H9 (cell line): ENCODE data around the gene TMEM52B. TPM values are rescaled to one million over a fixed set of nuclear protein-coding genes. Genes with fewer than 3 reads are reported as not detected.

ENCODE experiments used
- DNase-seq: peaks from one replicate; pipeline ENCODE4 v3.0.0-alpha.2; 2017
- H2AFZ ChIP-seq: one replicate; pipeline ENCODE4 v1.6.1; 2013; ENCODE audit warnings: mild to moderate bottlenecking, low read length, control low read depth, moderate library complexity
- H2AK5ac ChIP-seq: 2 replicates; pipeline ENCODE4 v1.6.1; 2013; ENCODE audit warnings: low read length, control low read depth, mixed read lengths; ENCODE audit not compliant: insufficient read length
- H2BK120ac ChIP-seq: one replicate; pipeline ENCODE4 v1.6.1; 2013; ENCODE audit warnings: low read depth, mild to moderate bottlenecking, low read length, control low read depth, inconsistent platforms; ENCODE audit not compliant: poor library complexity, severe bottlenecking
- H2BK12ac ChIP-seq: 2 replicates; pipeline ENCODE4 v1.6.1; 2013; ENCODE audit warnings: low read length, control low read depth, mixed read lengths, low read depth; ENCODE audit not compliant: insufficient read length
- H2BK15ac ChIP-seq: 2 replicates; pipeline ENCODE4 v1.6.1; 2013; ENCODE audit warnings: low read depth, low read length, control low read depth
- H2BK20ac ChIP-seq: one replicate; pipeline ENCODE4 v1.6.1; 2013; ENCODE audit warnings: low read depth, mild to moderate bottlenecking, low read length, control low read depth, inconsistent platforms; ENCODE audit not compliant: poor library complexity, severe bottlenecking
- H2BK5ac ChIP-seq: 2 replicates; pipeline ENCODE4 v1.6.1; 2013; ENCODE audit warnings: low read length, control low read depth, mixed read lengths; ENCODE audit not compliant: insufficient read length
- H3K14ac ChIP-seq: 2 replicates; pipeline ENCODE4 v1.6.1; 2013; ENCODE audit warnings: low read length, control low read depth; ENCODE audit not compliant: insufficient read depth
- H3K18ac ChIP-seq: 2 replicates; pipeline ENCODE4 v1.6.1; 2013; ENCODE audit warnings: low read depth, mild to moderate bottlenecking, mixed read lengths, low read length, control low read depth; ENCODE audit not compliant: insufficient read length
- H3K23ac ChIP-seq: 2 replicates; pipeline ENCODE4 v1.6.1; 2013; ENCODE audit warnings: low read length, control low read depth, mixed read lengths, low read depth; ENCODE audit not compliant: insufficient read length
- H3K23me2 ChIP-seq: 2 replicates; pipeline ENCODE4 v1.6.1; 2013; ENCODE audit warnings: low read depth, mild to moderate bottlenecking, mixed read lengths, low read length, control low read depth; ENCODE audit not compliant: insufficient read length, poor library complexity, severe bottlenecking
- H3K27ac ChIP-seq: 2 replicates; pipeline ENCODE4 v1.5.1; 2013; ENCODE audit warnings: low read length, control low read depth, mixed read lengths, low read depth; ENCODE audit not compliant: insufficient read length
- H3K27me3 ChIP-seq: 2 replicates; pipeline ENCODE4 v1.6.1; 2013; ENCODE audit warnings: low read length, control low read depth, inconsistent platforms; ENCODE audit not compliant: insufficient read depth
- H3K4ac ChIP-seq: 2 replicates; pipeline ENCODE4 v1.6.1; 2013; ENCODE audit warnings: low read depth, mild to moderate bottlenecking, control low read depth, inconsistent platforms, low read length, moderate library complexity
- H3K4me1 ChIP-seq: 2 replicates; pipeline ENCODE4 v1.6.1; 2013; ENCODE audit warnings: low read length, control low read depth, inconsistent platforms; ENCODE audit not compliant: insufficient read depth
- H3K4me2 ChIP-seq: 2 replicates; pipeline ENCODE4 v1.6.1; 2013; ENCODE audit warnings: low read length, control low read depth, mixed read lengths; ENCODE audit not compliant: insufficient read length, insufficient read depth
- H3K56ac ChIP-seq: 2 replicates; pipeline ENCODE4 v1.6.1; 2013; ENCODE audit warnings: low read depth, mild to moderate bottlenecking, mixed read lengths, low read length, control low read depth; ENCODE audit not compliant: insufficient read length
- H3K79me1 ChIP-seq: 2 replicates; pipeline ENCODE4 v1.6.1; 2013; ENCODE audit warnings: low read depth, mild to moderate bottlenecking, moderate library complexity, low read length, control low read depth, inconsistent platforms; ENCODE audit not compliant: insufficient read depth, poor library complexity, severe bottlenecking
- H3K79me2 ChIP-seq: 2 replicates; pipeline ENCODE4 v1.6.1; 2013; ENCODE audit warnings: low read length, control low read depth, inconsistent platforms; ENCODE audit not compliant: insufficient read depth
- H3K9ac ChIP-seq: 2 replicates; pipeline ENCODE4 v1.6.1; 2013; ENCODE audit warnings: low read length, control low read depth, mixed read lengths; ENCODE audit not compliant: insufficient read length; ENCODE audit errors: extremely low read depth
- H3K9me3 ChIP-seq: one replicate; pipeline ENCODE4 v1.6.1; 2013; ENCODE audit warnings: low read depth, low read length, inconsistent platforms; ENCODE audit not compliant: control insufficient read depth
- H3T11ph ChIP-seq: one replicate; pipeline ENCODE4 v1.6.1; 2013; ENCODE audit warnings: mild to moderate bottlenecking, low read length, control low read depth, inconsistent platforms
- H4K20me1 ChIP-seq: one replicate; pipeline ENCODE4 v1.6.1; 2013; ENCODE audit not compliant: control insufficient read depth, insufficient read length, insufficient read depth
- H4K5ac ChIP-seq: 2 replicates; pipeline ENCODE4 v1.6.1; 2013; ENCODE audit warnings: low read depth, mild to moderate bottlenecking, mixed read lengths, low read length, control low read depth; ENCODE audit not compliant: insufficient read length
- H4K8ac ChIP-seq: replicated peaks from 2 replicates; pipeline ENCODE4 v1.6.1; 2013; ENCODE audit warnings: low read length, control low read depth, mixed read lengths, low read depth; ENCODE audit not compliant: insufficient read length
- H4K91ac ChIP-seq: 2 replicates; pipeline ENCODE4 v1.6.1; 2013; ENCODE audit warnings: low read depth, mild to moderate bottlenecking, moderate library complexity, mixed read lengths, low read length, control low read depth; ENCODE audit not compliant: insufficient read length
- H3K27ac Mint-ChIP-seq, 3 experiments: 2 replicates in 2 of 3; 3 replicates in 1 of 3; pipeline ENCODE4 v1.8.0; 2020 to 2021; ENCODE audit warnings: mixed read lengths in 3 of 3, mild to moderate bottlenecking in 1 of 3, moderate library complexity in 1 of 3
- H3K27me3 Mint-ChIP-seq: 2 replicates; pipeline ENCODE4 v1.8.0; 2021; ENCODE audit warnings: low read depth, mild to moderate bottlenecking, moderate library complexity, mixed read lengths
- H3K36me3 Mint-ChIP-seq, 3 experiments: 2 replicates in 2 of 3; 3 replicates in 1 of 3; pipeline ENCODE4 v1.8.0; 2020 to 2021; ENCODE audit warnings: low read depth in 3 of 3, mixed read lengths in 3 of 3; ENCODE audit not compliant: insufficient read depth in 1 of 3
- H3K4me1 Mint-ChIP-seq, 2 experiments: 2 replicates each; pipeline ENCODE4 v1.8.0; 2020; ENCODE audit warnings: mixed read lengths in 2 of 2
- H3K4me3 Mint-ChIP-seq, 2 experiments: 2 replicates in 1 of 2; 3 replicates in 1 of 2; pipeline ENCODE4 v1.8.0; 2020 to 2021; ENCODE audit warnings: mild to moderate bottlenecking in 2 of 2, mixed read lengths in 2 of 2, moderate library complexity in 1 of 2
- H3K9me3 Mint-ChIP-seq, 2 experiments: 2 replicates in 1 of 2; 3 replicates in 1 of 2; pipeline ENCODE4 v1.8.0; 2020; ENCODE audit warnings: mild to moderate bottlenecking in 2 of 2, mixed read lengths in 2 of 2, moderate library complexity in 1 of 2
- WGBS: extraction: QIAGEN DNeasy Blood & Tissue Kit; methylation state at CpG from one replicate; pipeline ENCODE4 v1.1.7; 2013; ENCODE audit warnings: missing lambda C conversion rate, low lambda C conversion rate, mixed read lengths; ENCODE audit not compliant: insufficient read length; ENCODE audit errors: extremely low coverage; 5-methylcytosine and 5-hydroxymethylcytosine counted together
- total RNA-seq: library from RNA; stranded (reverse); gene quantifications from 2 replicates; pipeline ENCODE4 v1.2.1, GENCODE V29; 2021
- TF ChIP-seq, protein P1 (sequence below): fragments of 200-600 bp; sonication (generic); conservative IDR thresholded peaks from 3 replicates; pipeline ENCODE4 v1.8.0; 2021; ENCODE audit warnings: antibody characterized with exemption, mild to moderate bottlenecking

The TMEM52B gene
- total RNA-seq, 1 experiment from 2014 or later, result not detected

GRCh38 chr12:10155966-10156365 lies 22.9 kb upstream of the TMEM52B start:
- H2AK5ac ChIP-seq, result no peak overlapping the region
- no CpG with 5 or more reads among the region's 3 CpGs for WGBS
- no peak overlapping the region for H4K5ac ChIP-seq
- H3K4me1 ChIP-seq, result no peaks in the 10 kb centered on the region; the same call in 1 of the 2 replicates
- H3K9ac ChIP-seq, result no peak overlapping the region
- no peak overlapping the region for H3K4ac ChIP-seq
- H3K18ac ChIP-seq, result no peak overlapping the region
- H3K27ac ChIP-seq, result no peak overlapping the region
- H3T11ph ChIP-seq, result no peak overlapping the region
- H3K23me2 ChIP-seq, result peaks cover 9% of the 10 kb centered on the region
- no peaks in the 10 kb centered on the region for H3K79me1 ChIP-seq
- H3K27me3 ChIP-seq, result no peaks in the 10 kb centered on the region
- H3K79me2 ChIP-seq, result no peaks in the 10 kb centered on the region
- H3K4me1 Mint-ChIP-seq, result peaks cover 0 to 7% of the 10 kb centered on the region in 2 experiments; a peak in 3 of 4 replicates
- no peak overlapping the region for H3K4me3 Mint-ChIP-seq
- H3K36me3 Mint-ChIP-seq, result no peaks in the 10 kb centered on the region; a peak in 1 of 7 replicates
- H4K91ac ChIP-seq, result no peak overlapping the region
- no peak overlapping the region for H2BK20ac ChIP-seq
- no peak overlapping the region for H2BK15ac ChIP-seq
- no peak overlapping the region for H2BK12ac ChIP-seq
- H2AFZ ChIP-seq, result no peak overlapping the region
- no peak overlapping the region for H4K8ac ChIP-seq
- no peak overlapping the region for H3K56ac ChIP-seq
- DNase-seq, result no peak
- no peak overlapping the region for H3K4me2 ChIP-seq
- H2BK5ac ChIP-seq, result no peak overlapping the region
- no peak overlapping the region for H3K14ac ChIP-seq
- H3K9me3 Mint-ChIP-seq, result peaks cover 0 to 2% of the 10 kb centered on the region in 2 experiments; a peak in 2 of 5 replicates
- no peaks in the 10 kb centered on the region for H3K9me3 ChIP-seq
- no peaks in the 10 kb centered on the region for H4K20me1 ChIP-seq
- H2BK120ac ChIP-seq, result no peak overlapping the region
- no peak overlapping the region for H3K27ac Mint-ChIP-seq
- H3K23ac ChIP-seq, result no peak overlapping the region
- TF ChIP-seq, protein P1, sequence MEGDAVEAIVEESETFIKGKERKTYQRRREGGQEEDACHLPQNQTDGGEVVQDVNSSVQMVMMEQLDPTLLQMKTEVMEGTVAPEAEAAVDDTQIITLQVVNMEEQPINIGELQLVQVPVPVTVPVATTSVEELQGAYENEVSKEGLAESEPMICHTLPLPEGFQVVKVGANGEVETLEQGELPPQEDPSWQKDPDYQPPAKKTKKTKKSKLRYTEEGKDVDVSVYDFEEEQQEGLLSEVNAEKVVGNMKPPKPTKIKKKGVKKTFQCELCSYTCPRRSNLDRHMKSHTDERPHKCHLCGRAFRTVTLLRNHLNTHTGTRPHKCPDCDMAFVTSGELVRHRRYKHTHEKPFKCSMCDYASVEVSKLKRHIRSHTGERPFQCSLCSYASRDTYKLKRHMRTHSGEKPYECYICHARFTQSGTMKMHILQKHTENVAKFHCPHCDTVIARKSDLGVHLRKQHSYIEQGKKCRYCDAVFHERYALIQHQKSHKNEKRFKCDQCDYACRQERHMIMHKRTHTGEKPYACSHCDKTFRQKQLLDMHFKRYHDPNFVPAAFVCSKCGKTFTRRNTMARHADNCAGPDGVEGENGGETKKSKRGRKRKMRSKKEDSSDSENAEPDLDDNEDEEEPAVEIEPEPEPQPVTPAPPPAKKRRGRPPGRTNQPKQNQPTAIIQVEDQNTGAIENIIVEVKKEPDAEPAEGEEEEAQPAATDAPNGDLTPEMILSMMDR, result no peak
- peaks cover 4% of the 10 kb centered on the region; the same call in 1 of the 2 replicates for H3K27me3 Mint-ChIP-seq
